ENCODE results near the gene MRPL16. TPM values are rescaled to one million over a fixed set of nuclear protein-coding genes. Genes with fewer than 3 reads are reported as not detected.

MRPL16 gene
- total RNA-seq, 1 experiment from 2014 or later, result 123 TPM

DNA sequence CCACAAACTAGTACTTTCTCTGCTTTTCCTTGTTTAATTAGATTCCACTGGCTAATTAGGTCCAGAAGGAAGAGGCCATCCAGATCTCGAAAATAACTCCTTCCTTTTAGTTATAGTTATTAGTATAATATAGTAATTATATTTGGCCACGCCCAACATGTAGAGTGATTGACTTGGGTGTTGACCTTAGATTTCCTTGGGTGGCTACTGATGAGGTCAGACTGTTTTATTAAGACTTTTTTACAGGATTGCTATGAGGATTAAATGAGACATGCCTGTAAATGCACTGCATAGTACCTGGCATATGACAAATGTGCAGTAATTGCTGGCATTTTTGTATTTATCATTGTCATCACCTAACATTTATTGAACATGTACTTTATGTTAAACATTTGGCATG, 28.5 kb downstream of the MRPL16 start:
- peaks cover 13% of the 10 kb centered on the region; the same call in 1 of the 2 replicates for H3K79me2 ChIP-seq (ENCODE audit: low read length)
- H3K27ac ChIP-seq (ENCODE audit: low read length), result no peak overlapping the region
- peaks cover 6% of the 10 kb centered on the region for H3F3A ChIP-seq (ENCODE audit: low read length, unreplicated experiment)
- POLR2A ChIA-PET (ENCODE audit: unreplicated experiment), result no interaction called here
- no peaks in the 10 kb centered on the region for H3K27me3 ChIP-seq (ENCODE audit: low read length)
- no peak overlapping the region for H2AFZ ChIP-seq (ENCODE audit: low read length)
- peaks cover 35% of the 10 kb centered on the region for H3K4me1 ChIP-seq (ENCODE audit: insufficient read depth, low read length)
- DNase-seq, result no peak
- peaks cover 11% of the 10 kb centered on the region; the same call in 1 of the 2 replicates for H3K36me3 ChIP-seq (ENCODE audit: low read depth, low read length)
- BruUV-seq (replicated peaks), result no TSS peak
- peaks cover 10% of the 10 kb centered on the region for H4K20me1 ChIP-seq (ENCODE audit: low read length)
- intact Hi-C loops (cut with micrococcal nuclease), result no loop called here
- no peak overlapping the region for H3K4me2 ChIP-seq (ENCODE audit: low read length)
- no peak for ATAC-seq
- no peak overlapping the region for H3K9ac ChIP-seq (ENCODE audit: low read length)
- no peak for TF ChIP-seq EZH2 (IDR thresholded peaks at IDR 0.05; ENCODE audit: low read length, unreplicated experiment)
- no peak for TF ChIP-seq EZH2phosphoT487 (IDR thresholded peaks at IDR 0.05; ENCODE audit: borderline replicate concordance, low read length)
- TF ChIP-seq, protein P1, sequence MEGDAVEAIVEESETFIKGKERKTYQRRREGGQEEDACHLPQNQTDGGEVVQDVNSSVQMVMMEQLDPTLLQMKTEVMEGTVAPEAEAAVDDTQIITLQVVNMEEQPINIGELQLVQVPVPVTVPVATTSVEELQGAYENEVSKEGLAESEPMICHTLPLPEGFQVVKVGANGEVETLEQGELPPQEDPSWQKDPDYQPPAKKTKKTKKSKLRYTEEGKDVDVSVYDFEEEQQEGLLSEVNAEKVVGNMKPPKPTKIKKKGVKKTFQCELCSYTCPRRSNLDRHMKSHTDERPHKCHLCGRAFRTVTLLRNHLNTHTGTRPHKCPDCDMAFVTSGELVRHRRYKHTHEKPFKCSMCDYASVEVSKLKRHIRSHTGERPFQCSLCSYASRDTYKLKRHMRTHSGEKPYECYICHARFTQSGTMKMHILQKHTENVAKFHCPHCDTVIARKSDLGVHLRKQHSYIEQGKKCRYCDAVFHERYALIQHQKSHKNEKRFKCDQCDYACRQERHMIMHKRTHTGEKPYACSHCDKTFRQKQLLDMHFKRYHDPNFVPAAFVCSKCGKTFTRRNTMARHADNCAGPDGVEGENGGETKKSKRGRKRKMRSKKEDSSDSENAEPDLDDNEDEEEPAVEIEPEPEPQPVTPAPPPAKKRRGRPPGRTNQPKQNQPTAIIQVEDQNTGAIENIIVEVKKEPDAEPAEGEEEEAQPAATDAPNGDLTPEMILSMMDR (conservative IDR thresholded peaks at IDR 0.05; ENCODE audit: low read depth, low read length), result no peak
- CTCF ChIA-PET, result no interaction called here
- no peaks in the 10 kb centered on the region for H3K9me2 ChIP-seq (replicated peaks; ENCODE audit: low read length)
- no peak overlapping the region for H3K4me3 ChIP-seq (ENCODE audit: low read length)
- H3K9me3 ChIP-seq (ENCODE audit: low read length), result no peaks in the 10 kb centered on the region

DNA sequence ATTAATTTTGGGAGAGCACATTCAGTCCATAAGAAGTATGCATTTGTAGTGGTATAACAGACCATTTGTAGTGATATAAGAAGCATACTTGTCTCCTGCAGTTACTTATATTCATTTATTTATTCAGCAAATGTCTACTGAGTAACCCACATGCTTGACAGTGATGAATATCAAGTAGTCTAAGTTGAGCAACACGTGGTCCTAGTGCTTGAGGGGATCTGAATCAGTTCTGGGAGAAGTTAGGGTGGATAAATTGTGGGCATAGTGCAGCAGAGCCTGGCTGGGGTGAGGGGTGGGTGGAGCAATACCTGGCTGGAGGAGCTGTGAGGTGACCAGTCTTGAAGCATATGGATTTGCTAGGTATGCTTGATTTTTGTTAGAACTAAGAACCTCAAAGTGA, 31.1 kb downstream of the MRPL16 start:
- no TSS peak for BruUV-seq (replicated peaks)

DNA sequence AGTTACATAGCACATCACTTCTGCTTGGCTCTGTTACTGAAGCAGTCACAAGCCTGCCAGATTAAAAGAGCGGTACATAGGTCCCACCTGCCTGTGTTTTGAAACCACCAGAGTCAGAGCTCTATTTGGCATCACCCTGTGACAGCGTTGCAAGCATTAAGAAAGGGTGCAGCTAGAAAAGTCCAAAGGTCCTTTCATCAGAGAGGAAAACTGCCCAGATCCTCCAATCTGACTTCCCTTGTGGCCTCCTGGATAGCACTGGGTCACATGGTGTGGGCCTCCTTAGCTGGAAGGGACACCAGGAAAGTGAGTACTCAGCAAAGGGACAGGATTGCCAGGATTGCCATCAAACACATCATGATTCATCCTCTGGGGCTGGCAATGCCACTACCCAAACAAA, 32.5 kb downstream of the MRPL16 start:
- no peaks in the 10 kb centered on the region for H3F3A ChIP-seq (ENCODE audit: low read length, unreplicated experiment)
- no peaks in the 10 kb centered on the region for H3K9me3 ChIP-seq (ENCODE audit: low read length)
- H3K4me1 ChIP-seq (ENCODE audit: insufficient read depth, low read length), result peaks cover 32% of the 10 kb centered on the region
- H3K4me2 ChIP-seq (ENCODE audit: low read length), result peak overlapping the region; percentile 29
- ATAC-seq, result peak; percentile 81
- peaks cover 17% of the 10 kb centered on the region; the same call in 1 of the 2 replicates for H3K79me2 ChIP-seq (ENCODE audit: low read length)
- H4K20me1 ChIP-seq (ENCODE audit: low read length), result peaks cover 27% of the 10 kb centered on the region
- no peaks in the 10 kb centered on the region for H3K27me3 ChIP-seq (ENCODE audit: low read length)
- no peak overlapping the region for H3K9ac ChIP-seq (ENCODE audit: low read length)
- ChIA-PET CTCF (no interaction called here), POLR2A (ENCODE audit: unreplicated experiment) (interaction anchor here (0.6 to 1.1 kb wide), 2 partner anchors 15 to 23 kb away, joined by 4 to 9 read pairs; partner anchors contain the start of gene STX3)
- DNase-seq, result peak; percentile 65
- no peak overlapping the region; the same call in 1 of the 2 replicates for H3K27ac ChIP-seq (ENCODE audit: low read length)
- no peak overlapping the region for H3K4me3 ChIP-seq (ENCODE audit: low read length)
- H3K36me3 ChIP-seq (ENCODE audit: low read depth, low read length), result peaks cover 12% of the 10 kb centered on the region; the same call in 1 of the 2 replicates
- no peaks in the 10 kb centered on the region for H3K9me2 ChIP-seq (replicated peaks; ENCODE audit: low read length)
- no TSS peak for BruUV-seq (replicated peaks)
- no peak overlapping the region for H2AFZ ChIP-seq (ENCODE audit: low read length)
- intact Hi-C loops (cut with micrococcal nuclease), result no loop called here
- TF ChIP-seq, protein P1 (conservative IDR thresholded peaks at IDR 0.05; ENCODE audit: low read depth, low read length), result no peak
- no peak for TF ChIP-seq EZH2 (IDR thresholded peaks at IDR 0.05; ENCODE audit: low read length, unreplicated experiment)
- no peak for TF ChIP-seq EZH2phosphoT487 (IDR thresholded peaks at IDR 0.05; ENCODE audit: borderline replicate concordance, low read length)

More for the DNA sequence above, 31.1 kb downstream of the MRPL16 start:
- no peak overlapping the region for H2AFZ ChIP-seq (ENCODE audit: low read length)
- ATAC-seq (no peak), DNase-seq (no peak)
- H3F3A ChIP-seq (ENCODE audit: low read length, unreplicated experiment), result no peaks in the 10 kb centered on the region
- H3K9me2 ChIP-seq (replicated peaks; ENCODE audit: low read length), result no peaks in the 10 kb centered on the region
- no peak overlapping the region for H3K9ac ChIP-seq (ENCODE audit: low read length)
- H3K4me3 ChIP-seq (ENCODE audit: low read length), result no peak overlapping the region
- no peak overlapping the region for H3K27ac ChIP-seq (ENCODE audit: low read length)
- no peaks in the 10 kb centered on the region for H3K9me3 ChIP-seq (ENCODE audit: low read length)
- H3K4me2 ChIP-seq (ENCODE audit: low read length), result no peak overlapping the region
- H3K4me1 ChIP-seq (ENCODE audit: insufficient read depth, low read length), result peaks cover 32% of the 10 kb centered on the region
- H3K36me3 ChIP-seq (ENCODE audit: low read depth, low read length), result peaks cover 11% of the 10 kb centered on the region; the same call in 1 of the 2 replicates
- peaks cover 27% of the 10 kb centered on the region for H4K20me1 ChIP-seq (ENCODE audit: low read length)
- CTCF ChIA-PET, result no interaction called here
- TF ChIP-seq, protein P1 (conservative IDR thresholded peaks at IDR 0.05; ENCODE audit: low read depth, low read length), result no peak
- TF ChIP-seq EZH2 (IDR thresholded peaks at IDR 0.05; ENCODE audit: low read length, unreplicated experiment) (no peak), EZH2phosphoT487 (IDR thresholded peaks at IDR 0.05; ENCODE audit: borderline replicate concordance, low read length) (no peak)
- no peaks in the 10 kb centered on the region for H3K27me3 ChIP-seq (ENCODE audit: low read length)
- intact Hi-C loops (cut with micrococcal nuclease), result no loop called here
- POLR2A ChIA-PET (ENCODE audit: unreplicated experiment), result no interaction called here
- peaks cover 17% of the 10 kb centered on the region; the same call in 1 of the 2 replicates for H3K79me2 ChIP-seq (ENCODE audit: low read length)

Measured in PC-3 (cell line).